Fibroblast of pulmonary artery (primary cell): ENCODE data around the gene PTGR3.

Experiments used
- DNase-seq: peaks from one replicate; pipeline ENCODE4 v3.0.0-alpha.2; 2010; ENCODE audit warnings: low read depth
- H3K4me3 ChIP-seq: replicated peaks from 2 replicates; pipeline ENCODE4 v1.5.1; 2011; ENCODE audit warnings: low read depth, mild to moderate bottlenecking, control low read depth, low read length, moderate library complexity
- TF ChIP-seq, protein P1 (sequence below): IDR thresholded peaks from 2 replicates; pipeline ENCODE4 v1.5.1; 2011; ENCODE audit warnings: mild to moderate bottlenecking, control low read depth, low read length, inconsistent platforms; ENCODE audit errors: missing control alignments

Gene PTGR3

DNA sequence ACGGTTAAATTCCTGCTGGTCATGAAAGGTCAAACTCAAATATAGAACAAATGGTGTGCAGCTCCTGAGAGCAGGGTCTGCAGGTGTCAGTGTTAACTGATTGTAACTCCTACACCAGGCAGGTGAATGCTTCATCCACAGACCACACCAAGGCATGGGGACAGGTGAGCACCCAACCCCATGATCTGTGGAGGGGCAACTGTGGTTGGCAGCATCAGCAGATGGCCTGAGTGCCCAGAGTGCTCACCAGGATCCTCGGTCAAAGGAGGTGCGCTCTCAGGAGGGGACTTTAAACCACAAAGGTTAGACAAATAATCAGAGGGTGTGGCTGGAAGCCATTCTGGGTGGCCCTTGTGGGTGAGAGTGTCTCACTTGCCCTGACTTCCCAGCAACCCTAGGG is 44.5 kb downstream of the PTGR3 start:
- TF ChIP-seq, protein P1, sequence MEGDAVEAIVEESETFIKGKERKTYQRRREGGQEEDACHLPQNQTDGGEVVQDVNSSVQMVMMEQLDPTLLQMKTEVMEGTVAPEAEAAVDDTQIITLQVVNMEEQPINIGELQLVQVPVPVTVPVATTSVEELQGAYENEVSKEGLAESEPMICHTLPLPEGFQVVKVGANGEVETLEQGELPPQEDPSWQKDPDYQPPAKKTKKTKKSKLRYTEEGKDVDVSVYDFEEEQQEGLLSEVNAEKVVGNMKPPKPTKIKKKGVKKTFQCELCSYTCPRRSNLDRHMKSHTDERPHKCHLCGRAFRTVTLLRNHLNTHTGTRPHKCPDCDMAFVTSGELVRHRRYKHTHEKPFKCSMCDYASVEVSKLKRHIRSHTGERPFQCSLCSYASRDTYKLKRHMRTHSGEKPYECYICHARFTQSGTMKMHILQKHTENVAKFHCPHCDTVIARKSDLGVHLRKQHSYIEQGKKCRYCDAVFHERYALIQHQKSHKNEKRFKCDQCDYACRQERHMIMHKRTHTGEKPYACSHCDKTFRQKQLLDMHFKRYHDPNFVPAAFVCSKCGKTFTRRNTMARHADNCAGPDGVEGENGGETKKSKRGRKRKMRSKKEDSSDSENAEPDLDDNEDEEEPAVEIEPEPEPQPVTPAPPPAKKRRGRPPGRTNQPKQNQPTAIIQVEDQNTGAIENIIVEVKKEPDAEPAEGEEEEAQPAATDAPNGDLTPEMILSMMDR, result no peak

DNA sequence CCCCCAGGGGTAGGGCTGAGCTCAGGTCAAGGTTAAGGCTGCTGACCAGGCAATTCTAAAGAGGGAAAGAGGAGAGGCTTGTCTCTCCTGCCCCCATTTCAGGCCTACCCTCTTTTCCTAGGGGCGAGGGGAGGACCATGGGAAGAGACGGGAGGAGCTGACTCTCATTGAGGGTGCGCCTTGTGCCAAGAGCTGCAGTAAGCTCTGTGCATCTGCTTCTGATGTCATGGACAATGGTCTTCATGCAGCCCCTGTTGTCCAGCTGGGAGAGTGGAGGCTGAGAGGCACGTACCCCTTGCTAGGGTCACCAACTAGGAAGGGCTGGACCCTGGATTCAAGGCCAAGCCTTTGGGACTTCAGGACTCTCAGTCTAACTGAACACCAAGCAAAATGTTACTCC is 45.2 kb downstream of the PTGR3 start:
- H3K4me3 ChIP-seq, result no peak overlapping the region
- DNase-seq, result no peak
- TF ChIP-seq, protein P1, result no peak

More for the DNA sequence above, 44.5 kb downstream of the PTGR3 start:
- no peak overlapping the region for H3K4me3 ChIP-seq
- DNase-seq, result no peak

DNA sequence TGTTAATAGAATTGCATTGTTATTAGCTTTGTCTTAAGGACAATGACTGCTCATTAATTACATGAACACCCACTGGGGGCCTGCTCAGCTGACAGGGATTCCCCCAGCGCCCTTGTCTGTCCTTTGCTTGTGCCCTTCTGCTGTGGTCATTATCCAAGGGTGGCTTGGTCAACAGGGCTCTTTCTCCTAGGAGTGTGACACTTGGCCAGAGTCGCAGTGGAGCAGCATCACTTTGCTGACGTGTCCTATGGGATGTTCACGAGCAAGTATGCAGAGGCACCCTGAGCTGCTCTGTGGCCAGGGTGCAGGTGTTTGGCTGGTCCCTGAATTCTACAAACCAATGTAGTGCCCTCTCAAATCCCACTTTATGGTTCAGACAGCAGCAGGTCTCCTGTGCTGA is 46.0 kb downstream of the PTGR3 start:
- DNase-seq, result no peak
- TF ChIP-seq, protein P1, result no peak
- no peak overlapping the region for H3K4me3 ChIP-seq

DNA sequence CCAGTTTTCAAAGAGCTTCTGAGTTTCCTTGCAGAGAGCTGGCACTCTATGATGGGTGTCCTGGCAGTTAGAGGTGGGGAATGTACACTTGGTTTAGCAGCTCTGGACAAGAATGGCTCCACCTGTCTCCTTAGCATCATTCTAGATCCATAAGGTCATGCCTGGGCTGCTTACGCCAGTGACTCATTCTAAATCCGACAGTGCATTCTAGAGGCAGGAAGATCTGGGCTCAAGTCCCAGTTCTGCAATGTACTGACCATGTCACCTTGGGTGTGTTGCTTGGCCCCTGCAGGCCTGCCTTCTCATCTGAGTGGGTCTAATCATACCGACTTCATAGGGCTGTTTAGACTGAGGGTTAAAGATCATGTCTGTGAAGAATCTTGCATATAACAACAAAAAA is 46.5 kb downstream of the PTGR3 start:
- TF ChIP-seq, protein P1, result no peak
- no peak overlapping the region for H3K4me3 ChIP-seq
- DNase-seq, result peak; percentile 45

DNA sequence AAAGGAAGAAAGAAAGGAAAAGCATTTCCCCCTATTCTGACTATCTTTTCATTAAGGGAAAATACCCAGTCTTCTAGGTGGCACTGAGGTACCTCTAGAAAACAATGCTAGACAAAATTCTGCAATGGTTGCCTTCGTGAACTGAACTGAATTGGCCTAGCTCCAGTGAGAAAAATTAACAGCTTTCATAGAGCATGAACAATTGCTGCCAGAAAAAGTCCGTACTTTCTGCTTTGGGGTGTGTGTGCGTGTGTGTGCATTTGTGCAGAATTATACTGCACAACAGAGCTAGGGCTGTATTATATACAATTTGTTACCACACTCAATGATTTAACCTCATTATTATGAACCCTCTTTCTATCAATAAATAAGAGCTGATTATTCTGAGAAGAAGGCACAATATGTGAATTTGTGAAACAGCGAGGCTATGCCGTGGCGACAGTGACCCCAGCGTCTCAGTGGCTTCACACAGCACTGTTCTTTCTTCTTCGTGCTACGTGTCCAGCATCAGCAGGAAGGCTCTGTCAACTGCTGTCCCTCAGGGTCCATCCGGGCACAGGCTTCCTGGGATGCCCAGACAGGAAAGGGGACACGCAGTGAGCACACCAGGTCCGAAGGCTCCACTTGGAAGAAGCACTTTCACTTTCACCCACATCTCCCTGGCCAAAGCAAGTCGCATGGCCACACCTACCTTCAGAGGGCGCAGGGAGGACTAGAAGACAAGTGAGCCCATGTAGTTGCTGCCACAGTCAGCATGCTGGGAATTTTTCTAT is 47.5 kb downstream of the PTGR3 start:
- no peak for DNase-seq
- peak overlapping the region; percentile 25 for H3K4me3 ChIP-seq

DNA sequence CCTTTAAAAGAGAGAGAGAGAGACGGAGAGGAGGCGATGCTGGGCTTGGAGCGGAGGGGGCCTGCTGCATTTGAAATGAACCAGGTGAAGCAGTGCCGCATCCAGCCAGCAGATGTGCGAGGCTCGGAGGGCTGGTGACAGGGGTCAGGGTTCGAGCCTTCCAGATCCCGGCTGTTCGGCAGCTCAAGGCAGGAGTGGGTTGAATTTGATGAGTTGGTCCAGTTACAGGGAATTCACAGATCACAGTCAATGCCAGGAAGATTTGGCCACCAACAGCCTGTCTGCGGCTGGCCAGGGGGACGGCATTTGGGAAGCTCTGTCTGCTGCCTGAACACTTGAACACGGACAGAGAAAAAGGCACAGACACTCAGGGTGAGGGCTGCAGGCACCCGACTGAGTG is 48.6 kb downstream of the PTGR3 start:
- H3K4me3 ChIP-seq, result no peak overlapping the region
- DNase-seq, result no peak
- TF ChIP-seq, protein P1, result no peak

More for the DNA sequence above, 47.5 kb downstream of the PTGR3 start:
- TF ChIP-seq, protein P1, result no peak
